Right renal pelvis (tissue), 4 donors: ENCODE measurements around the gene L1CAM. TPM values are rescaled to one million over a fixed set of nuclear protein-coding genes. Genes with fewer than 3 reads are reported as not detected.

Experiments used
- DNase-seq, 4 donors: peaks; one replicate each; pipeline ENCODE4 v3.0.0-alpha.2; 2013; ENCODE audit warnings: low read depth in 4 of 4, low spot score in 3 of 4, missing footprints in 1 of 4
- polyA plus RNA-seq, 4 donors: library from polyadenylated mRNA; unstranded; fragments of 120-200 nt; gene quantifications; one replicate each; pipeline ENCODE4 v1.2.1, GENCODE V29; 2013; ENCODE audit not compliant: insufficient read length in 4 of 4

Gene L1CAM
- polyA plus RNA-seq, 4 donors: 46.4 to 59.9 (median 47.9) TPM

DNA sequence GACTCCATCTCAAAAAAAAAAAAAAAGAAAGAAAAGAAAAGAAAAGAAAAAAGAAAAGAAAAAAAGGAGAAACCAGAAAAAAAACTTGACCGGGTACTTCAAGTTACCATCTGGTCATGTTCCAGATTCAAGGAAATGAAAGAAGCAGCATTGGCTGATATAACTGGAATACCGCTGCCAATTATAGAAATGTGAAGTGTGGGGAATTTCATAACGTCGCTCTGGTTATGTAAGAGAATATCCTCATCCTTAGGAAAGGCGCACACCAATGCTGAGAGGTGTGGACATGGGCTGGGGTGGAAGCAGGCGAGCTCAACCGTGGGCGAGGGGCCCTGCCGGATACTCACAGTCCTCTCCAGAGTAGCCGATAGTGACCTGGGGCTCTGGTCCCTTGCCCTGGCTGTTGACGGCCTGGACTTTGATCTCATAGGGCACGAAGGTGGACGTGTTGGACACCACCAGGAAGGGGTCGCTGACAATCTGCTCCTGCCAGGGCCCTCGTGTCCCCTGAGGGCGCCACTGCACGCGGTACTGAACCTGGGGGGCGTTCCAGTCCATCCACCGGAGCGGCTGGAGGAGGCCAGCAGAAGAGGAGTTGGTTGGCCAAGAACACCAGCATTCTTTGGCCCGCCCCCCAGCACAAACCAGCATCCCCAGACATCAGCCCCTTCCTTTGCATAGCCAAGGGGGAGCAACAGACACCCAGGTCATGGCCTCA is 19.5 kb downstream of the L1CAM start:
- DNase-seq: no peak

DNA sequence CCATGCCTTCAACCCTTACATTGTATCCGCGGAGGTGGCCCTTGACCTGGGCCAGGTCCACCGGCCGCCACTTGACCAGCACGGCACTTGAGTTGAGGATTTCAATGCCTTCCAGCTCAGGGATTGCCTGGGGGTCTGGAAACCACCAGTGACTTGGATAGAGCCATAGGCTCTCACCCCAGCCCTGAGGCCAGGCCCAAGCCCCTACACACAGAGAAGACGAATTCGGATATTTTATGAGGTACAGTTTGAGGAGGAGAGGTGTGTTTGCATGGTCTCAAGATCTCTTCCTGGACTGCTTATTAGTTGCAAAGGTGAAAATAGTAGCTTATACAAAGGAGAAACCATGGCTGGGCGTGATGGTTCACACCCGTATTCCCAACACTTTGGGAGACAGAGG is 20.3 kb downstream of the L1CAM start:
- no peak for DNase-seq

DNA sequence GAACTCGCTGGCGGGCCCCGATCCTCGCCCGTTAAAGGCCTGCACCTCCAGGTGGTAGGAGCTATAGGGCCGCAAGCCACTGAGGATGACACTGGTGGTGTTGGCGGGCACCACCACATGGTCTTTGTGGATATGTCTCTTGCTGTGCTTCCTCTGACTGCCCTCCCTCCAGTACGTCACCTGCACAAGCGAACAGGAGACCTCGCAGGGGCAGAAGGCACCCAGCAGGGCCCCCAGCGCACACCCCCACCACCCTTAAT is 20.7 kb downstream of the L1CAM start:
- DNase-seq: no peak

- no peak for DNase-seq
Observed at GRCh38 chrX:153864561-153865320, 21.2 kb downstream of the L1CAM start.

- no peak for DNase-seq
Observed at GRCh38 chrX:153864101-153864500, 21.9 kb downstream of the L1CAM start.

- no peak for DNase-seq
Observed at GRCh38 chrX:153863251-153863991, 22.6 kb downstream of the L1CAM start.

DNA sequence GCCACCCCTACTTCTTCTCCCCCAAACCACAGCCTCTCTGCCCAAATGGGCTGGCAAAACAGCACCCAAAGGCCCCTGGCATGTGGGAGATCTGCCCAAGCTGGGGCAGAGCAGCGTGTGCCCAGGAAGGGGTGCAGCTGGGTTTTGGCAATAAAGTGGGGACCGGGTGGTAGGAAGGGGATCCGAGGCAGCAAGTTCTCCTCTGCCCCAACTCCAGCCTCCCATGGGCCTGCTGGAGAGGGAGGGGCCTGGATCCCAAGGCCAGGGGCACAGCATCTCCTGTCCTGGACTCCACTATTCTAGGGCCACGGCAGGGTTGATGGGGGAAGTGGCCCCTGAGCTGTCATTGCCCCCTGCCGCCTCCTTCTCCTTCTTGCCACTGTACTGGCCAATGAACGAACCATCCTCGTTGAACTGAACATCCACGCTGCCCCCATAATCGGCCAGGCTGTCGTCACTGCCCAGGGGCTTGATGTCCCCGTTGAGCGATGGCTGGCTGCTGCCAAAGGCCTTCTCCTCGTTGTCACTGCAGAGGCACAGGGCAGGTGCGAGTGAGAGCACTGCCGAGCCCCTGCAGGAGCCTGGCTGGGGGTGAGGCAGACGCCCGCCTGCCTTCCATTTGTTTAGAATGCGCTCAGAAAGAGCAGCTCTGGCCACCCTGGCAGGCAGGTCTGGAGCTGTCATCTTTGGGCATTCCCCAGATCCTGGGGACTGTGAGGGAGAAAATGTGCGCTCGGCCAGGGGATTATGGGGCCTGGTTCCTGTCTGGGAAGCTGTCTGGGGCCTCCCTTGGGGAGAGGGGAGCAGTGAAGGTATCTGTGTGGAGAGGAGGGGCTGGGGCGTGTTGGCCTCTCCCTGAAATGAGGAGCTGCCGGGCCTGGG is 23.4 kb downstream of the L1CAM start:
- no peak for DNase-seq

DNA sequence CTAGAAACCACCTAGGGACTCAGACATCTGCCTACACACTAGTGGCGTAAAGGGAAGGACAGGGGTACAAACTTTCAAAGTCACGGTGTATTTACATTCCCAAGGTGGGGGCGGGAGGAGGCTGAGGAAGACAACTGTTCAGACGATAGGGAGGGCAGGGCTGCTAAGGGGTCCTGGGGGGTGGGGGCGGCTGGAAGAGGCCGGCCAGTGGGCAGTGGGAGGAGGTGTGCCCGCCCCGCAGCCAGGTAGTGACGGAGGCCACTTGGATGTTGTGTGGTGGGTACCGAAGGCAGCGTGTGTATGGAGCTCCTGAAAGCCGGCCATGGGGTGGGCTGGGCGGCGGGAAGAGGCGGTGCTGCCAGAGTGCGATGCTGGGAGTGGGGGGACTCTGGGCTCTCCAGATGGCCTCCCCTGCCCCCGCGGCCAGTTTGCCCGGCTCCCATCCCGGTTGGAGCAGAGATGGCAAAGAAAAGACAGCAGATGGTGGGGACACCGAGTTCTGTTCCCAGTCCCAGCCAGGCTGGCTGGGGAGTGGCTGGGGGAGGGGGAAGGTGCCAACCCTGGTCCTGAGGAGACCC is 24.2 kb downstream of the L1CAM start:
- no peak for DNase-seq

DNA sequence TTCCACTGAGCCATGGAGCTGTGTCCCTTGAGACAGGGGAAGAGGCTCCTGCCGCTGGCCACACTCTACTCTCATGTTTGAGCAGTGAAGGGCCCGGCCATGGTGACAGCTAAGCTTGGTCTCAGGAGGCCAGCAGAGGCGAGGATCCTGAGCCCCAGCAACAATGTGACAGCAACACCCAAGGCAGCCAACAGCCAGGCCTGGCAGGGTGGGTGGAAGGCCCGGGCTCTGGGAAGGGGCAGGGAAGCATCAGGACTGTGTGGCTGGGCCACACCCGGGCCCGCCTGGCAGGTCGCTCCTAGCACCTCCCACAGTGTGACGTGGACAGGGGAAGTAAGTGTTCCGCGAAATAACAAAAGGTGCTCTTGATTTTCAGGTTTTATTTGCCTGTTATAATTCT is 24.8 kb downstream of the L1CAM start:
- no peak for DNase-seq

DNA sequence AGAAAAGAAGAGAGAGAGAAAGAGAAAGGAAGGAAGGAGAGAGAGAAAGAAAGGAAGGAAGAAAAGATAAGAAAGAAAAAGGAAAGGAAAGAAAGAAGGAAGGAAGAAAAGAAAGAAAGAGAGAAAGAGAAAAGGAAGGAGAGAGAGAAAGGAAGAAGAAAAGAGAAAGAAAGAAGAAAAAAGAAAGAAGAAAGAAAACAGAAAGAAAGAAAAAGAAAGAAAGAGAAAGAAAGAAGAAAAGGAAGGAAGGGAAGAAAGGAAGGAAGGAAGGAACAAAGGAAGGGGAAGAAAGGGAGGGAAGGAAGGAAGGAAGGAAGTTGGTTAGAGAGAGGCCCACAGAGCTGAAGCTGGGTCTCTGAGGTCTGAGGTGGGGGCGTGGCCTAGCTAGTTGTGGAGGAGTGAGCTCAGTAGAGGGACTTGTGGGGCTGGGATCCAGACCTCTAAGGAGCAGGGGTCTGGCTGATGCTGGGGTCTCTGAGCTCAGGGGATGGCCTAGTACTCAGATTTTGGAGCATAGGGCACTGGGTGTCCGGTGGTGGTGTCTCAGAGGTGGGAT is 28.5 kb downstream of the L1CAM start:
- no peak for DNase-seq

DNA sequence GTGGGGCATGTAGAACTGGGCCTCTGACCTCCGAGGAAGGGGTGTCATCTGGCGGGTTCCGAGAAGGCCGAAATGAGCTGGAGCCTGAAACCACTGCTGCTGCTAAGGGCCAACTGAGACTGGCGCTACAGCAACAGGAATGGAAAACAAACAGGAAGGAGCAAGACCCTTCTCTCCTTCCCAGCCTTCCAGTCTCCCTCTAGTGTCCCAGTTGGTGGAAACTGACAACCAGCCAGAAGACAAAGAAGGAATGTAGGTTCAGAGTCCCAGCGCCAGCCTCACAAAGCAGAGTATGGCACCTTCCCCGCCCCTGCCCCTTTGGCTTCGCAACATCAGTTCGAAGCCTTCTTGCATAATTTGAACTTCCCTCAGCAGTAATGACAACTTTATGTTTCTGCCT is 31.3 kb downstream of the L1CAM start:
- DNase-seq: no peak

GRCh38 chrX:153853902-153854267 is 32.1 kb downstream of the L1CAM start:
- DNase-seq: no peak

DNA sequence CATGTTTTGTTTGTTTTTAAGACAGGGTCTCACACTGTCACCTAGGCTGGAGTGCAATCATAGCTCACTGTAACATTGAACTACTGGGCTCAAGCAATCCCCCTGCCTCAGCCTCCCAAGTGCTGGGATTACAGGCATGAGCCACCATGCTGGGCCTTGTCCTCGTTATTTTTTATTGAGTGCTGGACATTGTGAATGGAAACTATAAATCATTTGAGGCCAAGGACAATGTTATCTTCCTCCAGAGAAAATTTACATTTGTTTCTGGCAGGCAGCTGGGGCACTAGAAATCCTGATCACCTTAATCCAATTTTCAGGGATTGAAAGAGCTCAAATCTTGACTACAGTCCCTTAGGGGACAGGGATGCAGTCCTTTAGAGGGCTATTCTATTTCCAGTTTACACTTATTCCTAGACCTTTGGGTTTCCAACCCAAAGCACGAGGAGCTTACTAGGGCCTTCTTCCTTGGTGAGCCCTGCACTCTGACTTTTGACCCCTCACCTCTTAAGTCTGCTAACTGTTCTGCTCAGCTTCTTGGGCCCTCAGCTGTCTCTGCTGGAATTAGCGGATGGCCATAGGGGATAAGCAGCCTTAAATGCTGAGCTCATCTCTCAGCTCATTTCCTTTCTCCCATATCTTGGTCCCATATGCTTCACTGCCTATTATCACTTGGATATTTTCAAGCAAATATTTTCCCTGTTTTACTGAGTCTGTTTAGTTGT is 32.6 kb downstream of the L1CAM start:
- no peak for DNase-seq

GRCh38 chrX:153851981-153852380 is 34.0 kb downstream of the L1CAM start:
- no peak for DNase-seq

DNA sequence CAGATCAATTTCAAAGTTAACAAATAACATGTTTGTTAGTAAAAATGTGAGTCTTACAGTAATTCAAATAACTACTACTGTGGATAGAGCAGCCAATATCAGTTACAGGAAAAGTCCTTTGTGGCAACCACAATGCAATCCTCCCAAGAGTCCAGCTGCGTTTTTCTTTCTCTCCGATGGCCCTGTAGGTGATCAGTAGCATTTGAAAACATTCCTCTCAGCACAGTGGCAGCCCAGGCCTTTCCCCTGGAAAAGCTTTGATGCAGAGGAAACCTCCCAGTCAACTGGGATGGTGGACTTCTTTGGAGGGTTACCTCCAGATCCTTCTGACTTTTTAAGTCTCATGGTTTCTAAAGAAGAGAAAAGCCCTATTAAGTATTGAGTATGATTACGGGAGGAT is 37.6 kb downstream of the L1CAM start:
- DNase-seq: no peak

DNA sequence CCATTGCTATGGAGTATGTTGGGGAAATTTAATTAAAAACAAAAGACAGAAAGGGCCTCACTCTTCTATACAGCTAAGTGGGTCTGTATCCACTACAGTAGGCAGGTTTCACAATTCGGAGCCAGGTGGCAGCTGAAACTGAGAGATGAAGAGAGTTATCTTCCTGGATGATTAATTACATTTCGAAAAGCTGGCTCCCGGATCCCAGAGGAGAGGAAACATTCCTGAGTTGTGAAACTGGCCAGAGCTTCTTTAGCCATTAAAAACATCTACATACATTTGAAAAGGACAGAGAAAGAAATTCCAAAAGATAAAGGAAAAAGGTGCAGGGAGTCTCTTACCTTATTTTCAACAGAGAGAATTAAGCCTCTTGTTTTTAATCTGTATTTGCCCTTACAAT is 40.1 kb downstream of the L1CAM start:
- no peak for DNase-seq

GRCh38 chrX:153845195-153845594 is 40.8 kb downstream of the L1CAM start:
- DNase-seq: no peak

GRCh38 chrX:153844509-153845082 is 41.4 kb downstream of the L1CAM start:
- DNase-seq: no peak

DNA sequence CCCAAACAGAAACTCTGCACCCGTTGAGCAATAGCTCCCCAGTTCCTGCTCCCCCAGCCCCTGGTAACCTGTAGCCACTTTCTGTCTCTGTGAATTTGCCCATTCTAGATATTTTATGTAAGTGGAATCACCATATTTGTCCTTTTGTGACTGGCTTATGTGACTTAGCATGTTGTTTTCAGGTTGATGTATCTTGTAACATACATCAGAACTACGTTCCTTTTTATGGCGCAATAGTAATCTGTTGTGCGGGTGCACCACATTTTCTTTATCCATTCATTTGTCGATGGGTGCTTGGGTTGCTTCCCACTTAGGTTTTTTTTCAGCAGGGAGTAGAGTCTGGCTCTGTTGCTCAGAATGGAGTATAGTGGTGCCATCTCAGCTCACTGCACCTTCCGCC is 49.1 kb downstream of the L1CAM start:
- DNase-seq: no peak
